Astrocyte (in vitro differentiated cells and primary cell): ENCODE data around the gene POM121L12. TPM values are rescaled to one million over a fixed set of nuclear protein-coding genes. Genes with fewer than 3 reads are reported as not detected.

ENCODE experiments used
- DNase-seq: peaks from one replicate; pipeline ENCODE4 v3.0.0-alpha.2; 2010; ENCODE audit warnings: low read depth
- FAIRE-seq: peaks from 2 replicates; lab custom pipeline; 2011; peaks lifted over from hg19 to GRCh38; lab: Jason Lieb, UNC
- H2AFZ ChIP-seq: 2 replicates; pipeline ENCODE4 v1.6.0; 2012; ENCODE audit warnings: low read depth, low read length, inconsistent platforms
- H3K27ac ChIP-seq: 2 replicates; pipeline ENCODE4 v1.5.1; 2011; ENCODE audit warnings: low read depth, low read length, inconsistent platforms
- H3K27me3 ChIP-seq: 2 replicates; pipeline ENCODE4 v1.6.0; 2011; ENCODE audit warnings: low read length, inconsistent platforms; ENCODE audit not compliant: insufficient read depth
- H3K36me3 ChIP-seq: 2 replicates; pipeline ENCODE4 v1.5.1; 2011; ENCODE audit warnings: low read length, inconsistent platforms; ENCODE audit not compliant: insufficient read depth
- H3K4me1 ChIP-seq: 2 replicates; pipeline ENCODE4 v1.5.1; 2011; ENCODE audit warnings: low read length, inconsistent platforms; ENCODE audit not compliant: insufficient read depth
- H3K4me2 ChIP-seq: 2 replicates; pipeline ENCODE4 v1.6.0; 2012; ENCODE audit warnings: low read length, inconsistent platforms
- H3K4me3 ChIP-seq: 2 replicates; pipeline ENCODE4 v1.5.1; 2011; ENCODE audit warnings: low read depth, mild to moderate bottlenecking, low read length, inconsistent platforms; ENCODE audit not compliant: insufficient read depth
- H3K79me2 ChIP-seq: 2 replicates; pipeline ENCODE4 v1.6.0; 2012; ENCODE audit warnings: mild to moderate bottlenecking, low read length, inconsistent platforms; ENCODE audit not compliant: insufficient read depth
- H3K9ac ChIP-seq: 2 replicates; pipeline ENCODE4 v1.6.0; 2012; ENCODE audit warnings: mild to moderate bottlenecking, low read length, inconsistent platforms
- H3K9me3 ChIP-seq: 2 replicates; pipeline ENCODE4 v1.5.1; 2012; ENCODE audit warnings: low read depth, mild to moderate bottlenecking, low read length, inconsistent platforms; ENCODE audit not compliant: insufficient read depth
- H4K20me1 ChIP-seq: 2 replicates; pipeline ENCODE4 v1.6.0; 2012; ENCODE audit warnings: low read length, inconsistent platforms; ENCODE audit not compliant: insufficient read depth
- H3K27ac Mint-ChIP-seq: one replicate; pipeline ENCODE4 v1.8.0; 2021; ENCODE audit warnings: mild to moderate bottlenecking, mixed read lengths; ENCODE audit not compliant: unreplicated experiment
- H3K27me3 Mint-ChIP-seq: one replicate; pipeline ENCODE4 v1.8.0; 2021; ENCODE audit warnings: low read depth, mixed read lengths; ENCODE audit not compliant: unreplicated experiment
- H3K36me3 Mint-ChIP-seq: one replicate; pipeline ENCODE4 v1.8.0; 2021; ENCODE audit warnings: low read depth, mixed read lengths; ENCODE audit not compliant: unreplicated experiment
- H3K4me1 Mint-ChIP-seq: one replicate; pipeline ENCODE4 v1.8.0; 2021; ENCODE audit warnings: low read depth, mixed read lengths; ENCODE audit not compliant: unreplicated experiment
- H3K4me3 Mint-ChIP-seq: one replicate; pipeline ENCODE4 v1.8.0; 2021; ENCODE audit warnings: mild to moderate bottlenecking, moderate library complexity, mixed read lengths; ENCODE audit not compliant: unreplicated experiment
- H3K9me3 Mint-ChIP-seq: one replicate; pipeline ENCODE4 v1.8.0; 2021; ENCODE audit warnings: mild to moderate bottlenecking, mixed read lengths; ENCODE audit not compliant: unreplicated experiment
- CTCF ChIP-seq: IDR thresholded peaks from 2 replicates; pipeline ENCODE4 v1.5.1; 2011; ENCODE audit warnings: low read depth, mild to moderate bottlenecking, inconsistent platforms, low read length, moderate library complexity; ENCODE audit not compliant: insufficient read depth
- EZH2 ChIP-seq: IDR thresholded peaks from 2 replicates; pipeline ENCODE4 v1.6.1; 2012; ENCODE audit warnings: mild to moderate bottlenecking, low read length, inconsistent platforms; ENCODE audit not compliant: insufficient read depth
- total RNA-seq: library from RNA; stranded (reverse); gene quantifications from 2 replicates; pipeline ENCODE4 v1.2.1, GENCODE V29; 2021

POM121L12 gene
- total RNA-seq, 1 donor from 2014 or later, result not detected

GRCh38 chr7:53048638-53049037 is 13.2 kb downstream of the POM121L12 start:
- Histone ChIP-seq H3K27me3 (no peaks in the 10 kb centered on the region), H3K4me3 (no peak overlapping the region), H3K27ac (no peak overlapping the region), H3K9ac (no peak overlapping the region), H3K4me2 (no peak overlapping the region), H3K4me1 (no peaks in the 10 kb centered on the region), H4K20me1 (no peaks in the 10 kb centered on the region), H3K79me2 (no peaks in the 10 kb centered on the region), H3K9me3 (no peaks in the 10 kb centered on the region), H2AFZ (no peak overlapping the region), H3K36me3 (no peaks in the 10 kb centered on the region)
- Mint-ChIP-seq H3K4me3 (no peak overlapping the region), H3K9me3 (no peaks in the 10 kb centered on the region), H3K36me3 (no peaks in the 10 kb centered on the region), H3K4me1 (no peaks in the 10 kb centered on the region), H3K27ac (no peak overlapping the region), H3K27me3 (no peaks in the 10 kb centered on the region)
- DNase-seq, result no peak
- TF ChIP-seq CTCF (no peak), EZH2 (no peak)
- no peak for FAIRE-seq

DNA sequence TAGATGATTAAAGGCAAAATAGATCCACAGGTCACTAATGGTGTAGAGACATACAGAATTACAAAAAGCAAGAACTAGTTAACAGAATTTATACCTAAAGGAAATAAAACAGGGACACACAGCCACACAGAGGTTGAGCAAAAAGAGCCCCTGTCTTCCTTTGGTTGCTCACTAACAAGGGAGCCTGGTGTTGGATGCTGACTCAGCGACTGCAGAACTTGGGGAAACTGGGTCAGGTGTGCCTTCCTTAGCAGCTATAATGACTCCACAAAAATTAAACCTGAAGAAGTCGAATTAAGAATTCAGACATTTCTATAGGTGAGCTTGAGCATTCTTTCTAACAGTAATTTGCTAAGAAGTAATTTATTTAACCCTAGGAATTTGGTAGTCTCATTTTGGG is 15.0 kb downstream of the POM121L12 start:
- Histone ChIP-seq H3K4me2 (no peak overlapping the region), H3K4me3 (no peak overlapping the region), H3K4me1 (no peaks in the 10 kb centered on the region), H3K27ac (no peak overlapping the region), H3K9ac (no peak overlapping the region), H3K27me3 (no peaks in the 10 kb centered on the region), H3K36me3 (no peaks in the 10 kb centered on the region), H2AFZ (no peak overlapping the region), H3K79me2 (no peaks in the 10 kb centered on the region), H4K20me1 (no peaks in the 10 kb centered on the region), H3K9me3 (no peaks in the 10 kb centered on the region)
- no peak overlapping the region for H3K4me3 Mint-ChIP-seq
- H3K27ac Mint-ChIP-seq, result no peak overlapping the region
- no peak for DNase-seq
- H3K27me3 Mint-ChIP-seq, result no peaks in the 10 kb centered on the region
- TF ChIP-seq CTCF (no peak), EZH2 (no peak)
- no peak for FAIRE-seq
- H3K36me3 Mint-ChIP-seq, result no peaks in the 10 kb centered on the region
- no peaks in the 10 kb centered on the region for H3K4me1 Mint-ChIP-seq
- no peaks in the 10 kb centered on the region for H3K9me3 Mint-ChIP-seq

- Histone ChIP-seq H3K36me3 (no peaks in the 10 kb centered on the region), H3K9me3 (no peaks in the 10 kb centered on the region), H3K27me3 (no peaks in the 10 kb centered on the region), H3K4me3 (no peak overlapping the region), H3K4me2 (no peak overlapping the region), H2AFZ (no peak overlapping the region), H3K27ac (no peak overlapping the region), H3K79me2 (no peaks in the 10 kb centered on the region), H3K4me1 (no peaks in the 10 kb centered on the region), H3K9ac (no peak overlapping the region), H4K20me1 (no peaks in the 10 kb centered on the region)
- Mint-ChIP-seq H3K4me1 (no peaks in the 10 kb centered on the region), H3K36me3 (no peaks in the 10 kb centered on the region), H3K27me3 (no peaks in the 10 kb centered on the region), H3K27ac (no peak overlapping the region), H3K4me3 (no peak overlapping the region), H3K9me3 (peaks cover 8% of the 10 kb centered on the region)
- FAIRE-seq, result no peak
- TF ChIP-seq EZH2, result no peak
- no peak for TF ChIP-seq CTCF
- no peak for DNase-seq
These were observed 24.2 kb downstream of the POM121L12 start for GRCh38 chr7:53059591-53059990.
